Measurements from ENCODE around the gene TRMT11.

TRMT11 gene

DNA sequence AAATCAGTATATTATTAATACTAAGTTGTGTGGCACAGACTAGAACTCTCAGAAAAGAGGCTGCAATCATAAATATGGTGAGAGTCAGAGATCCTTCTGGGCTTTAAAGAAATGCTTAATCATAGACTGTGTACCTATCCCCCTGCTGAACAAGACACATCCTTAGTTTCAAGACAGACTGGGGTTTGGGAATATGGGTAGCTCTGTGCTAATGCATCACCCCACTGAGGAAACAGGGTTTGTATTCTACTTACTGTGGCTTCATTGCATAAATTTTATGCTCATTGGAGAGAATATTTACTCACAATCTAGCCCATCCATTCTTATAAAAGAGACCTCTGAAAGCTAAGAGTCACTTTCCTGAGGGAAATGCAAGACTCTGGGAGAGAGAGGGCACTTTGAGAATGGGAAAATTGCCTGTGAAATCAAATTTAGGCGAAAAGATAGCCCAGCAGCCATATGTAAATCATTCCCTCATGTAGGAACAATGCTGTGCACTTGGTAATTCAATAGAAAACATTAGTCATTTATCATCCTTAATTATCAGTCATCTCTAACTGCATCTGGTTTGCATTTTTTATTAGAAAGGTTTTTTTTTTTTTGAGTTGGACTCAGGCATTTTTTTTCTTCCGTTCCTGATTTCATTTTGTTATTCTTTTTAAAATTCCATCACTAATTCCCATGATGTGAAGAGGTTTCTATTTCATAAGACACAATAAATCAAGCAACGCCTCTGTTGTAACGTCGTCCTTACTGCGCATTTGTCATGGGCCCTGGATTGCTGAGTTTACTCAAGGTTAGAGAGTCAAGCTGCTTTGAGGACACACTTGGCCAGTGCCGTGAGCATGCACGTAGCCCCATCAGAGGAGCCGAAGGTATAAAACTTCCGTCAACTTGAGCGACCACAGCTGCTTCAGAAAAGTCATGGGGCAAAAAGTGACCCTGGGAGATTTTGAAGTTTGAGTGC is 91.8 kb downstream of the TRMT11 start:
- no peak for DNase-seq

DNA sequence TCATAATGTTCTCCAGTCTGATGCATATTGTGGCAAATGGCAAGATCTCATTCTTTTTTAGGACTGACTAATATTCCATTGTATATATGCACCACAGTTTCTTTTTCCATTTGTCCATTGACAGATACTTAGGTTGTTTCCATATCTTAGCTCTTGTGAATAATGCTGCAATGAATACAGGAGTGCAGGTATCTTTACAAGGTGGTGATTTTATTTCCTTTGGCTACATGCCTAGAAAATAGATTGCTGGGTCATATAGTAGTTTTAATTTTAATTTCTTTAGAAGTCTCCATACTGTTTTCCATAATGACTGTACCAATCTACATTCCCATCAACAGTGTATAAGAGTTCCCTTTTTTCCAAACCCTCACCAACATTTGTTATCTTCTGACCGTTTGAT is 97.5 kb downstream of the TRMT11 start:
- DNase-seq = no peak

- no peak for DNase-seq
Measured at GRCh38 chr6:126086560-126086959, 100.2 kb downstream of the TRMT11 start.

Data from suppressor macrophage treated with lipopolysaccharide for 4 hours (primary cell).